Activated CD4-positive, alpha-beta T cell treated with anti-CD3 and anti-CD28 coated beads, Interleukin-10, Interleukin-2, amounts not matched to agents 100 ng/mL and 50 ng/mL, durations not matched to agents 16 hours and 8 hours (primary cell): ENCODE results near the gene RPTOR.
"Not testable (repeated sequence)": the region's sequence is repeated elsewhere in the genome, so short reads cannot be mapped to it uniquely, and the experiment has no call there.

Experiments used
- DNase-seq: peaks from one replicate; pipeline ENCODE4 v3.0.0-alpha.2; 2020

The RPTOR gene

DNA sequence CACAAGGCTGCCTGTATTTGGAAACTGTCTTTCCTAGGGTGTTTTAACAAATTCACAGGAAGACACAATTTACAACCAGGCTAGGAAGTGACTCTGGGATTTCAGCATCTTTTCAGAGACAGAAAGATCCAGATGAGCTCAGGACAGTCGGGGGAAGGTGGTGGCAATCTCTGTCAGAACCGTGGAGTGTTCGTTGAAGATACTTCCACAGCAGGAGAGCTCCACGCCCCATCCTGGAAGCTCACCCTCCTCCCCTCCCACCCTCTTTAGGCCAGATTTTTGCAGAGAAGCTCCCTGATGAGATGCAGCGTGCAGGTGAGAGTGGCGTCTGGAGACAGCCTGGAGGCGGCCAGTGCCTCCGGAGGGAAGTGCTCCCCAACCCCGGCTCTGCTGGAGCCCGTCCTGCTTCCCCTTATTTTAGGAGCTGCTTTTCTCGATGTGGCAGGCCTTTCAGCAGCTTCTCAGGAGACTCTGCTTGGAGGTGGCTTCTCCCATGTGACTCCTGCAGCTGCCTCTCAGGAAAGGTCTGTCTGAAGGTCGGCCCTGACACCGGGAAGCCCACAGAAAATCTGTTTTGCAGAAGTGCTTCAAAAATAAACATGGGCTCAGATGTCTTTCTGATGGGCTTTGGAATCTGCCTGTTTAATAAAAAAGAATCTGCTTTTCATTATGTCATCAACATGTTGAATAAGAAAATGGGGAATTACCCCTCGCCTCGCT lies 260.6 kb downstream of the RPTOR start:
- DNase-seq, result no peak

DNA sequence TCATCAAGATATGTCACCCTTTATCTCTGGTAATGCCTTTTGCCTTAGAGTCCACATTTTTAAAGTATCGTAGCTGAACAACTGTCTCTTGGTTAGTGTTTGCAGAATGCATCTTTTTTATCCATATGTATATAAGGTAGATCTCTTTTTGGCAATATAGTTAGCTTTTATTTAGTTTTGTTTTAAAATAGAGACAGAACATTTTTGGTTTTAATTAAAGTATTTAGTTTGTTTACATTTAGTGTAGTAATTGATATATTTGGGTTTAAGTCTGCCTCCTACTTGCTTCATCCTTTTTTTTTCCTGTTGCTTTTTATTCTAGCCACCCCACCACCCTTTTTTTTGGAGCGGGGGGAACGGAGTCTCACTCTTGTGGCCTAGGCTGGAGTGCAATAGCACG lies 262.4 kb downstream of the RPTOR start:
- no peak for DNase-seq

DNA sequence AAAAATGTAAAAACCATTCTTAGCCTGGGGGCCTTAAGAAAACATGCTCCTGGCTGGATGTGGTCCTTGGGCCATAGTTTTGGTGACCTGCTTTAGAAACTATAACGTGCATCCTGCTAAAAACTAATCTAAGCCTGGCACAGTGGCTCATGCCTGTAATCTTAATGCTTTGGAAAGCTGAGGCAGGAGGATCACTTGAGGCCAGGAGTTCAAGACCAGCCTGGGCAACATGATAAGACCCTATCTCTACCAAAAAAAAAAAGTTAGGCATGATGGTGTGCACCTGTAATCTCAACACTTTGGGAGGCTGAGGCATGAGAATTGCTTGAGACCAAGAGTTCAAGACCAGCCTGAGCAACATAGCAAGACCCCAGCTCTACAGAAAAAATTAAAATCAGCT lies 263.2 kb downstream of the RPTOR start:
- DNase-seq, result no peak

DNA sequence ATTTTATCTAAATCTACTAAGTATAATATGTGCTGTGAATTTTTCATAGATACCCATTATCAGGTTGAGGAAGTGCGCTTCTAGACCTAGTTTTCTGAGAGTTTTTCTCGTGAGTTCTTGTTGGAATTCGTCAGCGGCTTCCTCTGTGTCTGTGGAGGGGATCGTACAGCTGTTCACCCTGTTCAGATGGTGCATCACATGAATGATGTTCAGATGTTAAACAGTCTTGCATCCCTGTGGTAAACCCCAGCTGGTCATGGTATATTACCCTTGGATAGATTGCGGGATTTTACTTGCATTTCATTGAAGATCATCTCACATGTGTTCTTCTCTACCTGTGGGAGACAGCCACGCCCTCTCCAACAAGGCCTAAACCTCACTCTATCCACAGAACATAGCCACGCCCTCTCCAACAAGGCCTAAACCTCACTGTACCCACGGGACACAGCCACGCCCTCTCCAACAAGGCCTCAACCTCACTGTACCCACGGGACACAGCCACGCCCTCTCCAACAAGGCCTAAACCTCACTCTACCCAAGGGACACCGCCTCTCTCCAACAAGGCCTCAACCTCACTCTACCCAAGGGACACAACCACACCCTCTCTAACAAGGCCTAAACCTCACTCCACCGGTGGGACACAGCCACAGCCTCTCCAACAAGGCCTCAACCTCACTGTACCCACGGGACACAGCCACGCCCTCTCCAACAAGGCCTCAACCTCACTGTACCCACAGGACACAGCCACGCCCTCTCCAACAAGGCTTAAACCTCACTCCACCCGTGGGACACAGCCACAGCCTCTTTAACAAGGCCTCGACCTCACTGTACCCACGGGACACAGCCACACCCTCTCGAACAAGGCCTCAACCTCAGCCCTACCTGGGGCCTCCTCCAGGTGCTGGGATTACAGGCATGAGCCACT lies 266.8 kb downstream of the RPTOR start:
- no peak for DNase-seq

DNA sequence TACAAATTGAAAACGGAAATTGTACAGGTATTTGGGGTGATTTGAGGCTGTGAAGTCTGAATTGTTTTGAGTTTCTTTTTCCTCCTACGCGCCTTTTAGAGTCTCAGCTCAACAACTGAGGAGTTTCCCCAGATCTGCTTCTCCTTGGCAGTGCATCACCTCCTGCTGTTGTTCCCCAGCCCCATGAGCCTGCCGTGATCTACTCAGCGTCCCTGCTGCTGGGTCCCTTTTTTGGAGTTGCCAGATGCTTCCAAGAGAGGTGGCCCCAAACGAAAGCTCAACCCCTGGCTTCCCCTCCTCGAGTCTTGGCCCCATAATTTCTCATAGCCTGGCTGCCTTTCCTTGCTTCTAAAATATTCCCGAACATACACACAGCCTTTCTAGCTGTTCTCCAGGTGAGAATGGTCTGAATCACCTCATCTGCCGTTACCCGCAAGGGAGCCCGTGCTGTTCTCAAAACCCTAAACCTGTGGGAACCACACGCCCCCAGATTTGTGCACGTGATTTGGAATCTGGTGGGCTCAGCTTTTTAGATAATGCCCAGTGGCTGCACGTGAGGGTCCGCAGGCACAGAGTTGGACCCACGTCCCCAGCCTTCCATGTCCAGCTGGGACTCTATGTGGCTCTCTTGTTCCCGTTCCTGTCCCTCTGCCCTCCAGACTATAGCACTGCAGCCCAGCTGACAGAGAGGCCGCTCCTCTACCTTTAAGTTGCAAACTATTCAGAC lies 267.9 kb downstream of the RPTOR start:
- no peak for DNase-seq

DNA sequence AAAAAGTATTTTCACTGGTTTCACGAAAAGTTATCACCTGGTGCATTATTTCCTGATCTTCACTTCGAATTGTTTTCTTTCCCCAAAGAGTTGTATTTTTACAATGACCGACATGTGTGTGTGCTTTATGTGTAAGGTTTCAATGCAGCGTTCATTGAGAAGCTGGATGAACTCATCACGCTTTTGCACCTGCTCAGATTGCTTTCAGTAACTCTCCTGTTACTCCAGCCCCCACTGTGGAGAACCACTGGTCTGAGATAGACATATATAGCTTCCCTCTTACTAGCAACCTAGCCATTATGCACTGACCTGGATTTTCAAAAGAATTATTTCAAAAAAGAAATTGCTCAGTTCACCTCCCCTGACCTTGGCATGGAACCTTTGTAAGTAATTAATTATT lies 268.7 kb downstream of the RPTOR start:
- DNase-seq, result no peak

DNA sequence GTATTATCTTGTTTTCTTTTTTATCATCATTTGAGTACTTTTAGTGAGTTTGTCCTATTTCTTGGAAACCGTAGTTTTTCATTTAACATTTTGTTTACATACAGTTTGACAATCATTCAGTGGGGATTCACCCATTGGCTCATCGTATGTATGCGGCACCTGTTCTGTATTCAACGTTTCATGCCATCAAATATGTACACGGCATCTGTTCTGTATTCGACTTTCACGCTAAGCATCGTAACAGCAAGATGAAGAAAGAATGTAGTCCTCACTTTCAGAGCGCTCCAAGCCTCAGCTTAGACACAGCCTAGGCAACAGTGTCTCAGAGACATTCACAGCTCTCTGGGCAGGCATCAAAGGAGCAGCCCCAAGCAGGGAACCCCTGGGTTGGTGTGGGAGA lies 269.9 kb downstream of the RPTOR start:
- DNase-seq, result no peak

DNA sequence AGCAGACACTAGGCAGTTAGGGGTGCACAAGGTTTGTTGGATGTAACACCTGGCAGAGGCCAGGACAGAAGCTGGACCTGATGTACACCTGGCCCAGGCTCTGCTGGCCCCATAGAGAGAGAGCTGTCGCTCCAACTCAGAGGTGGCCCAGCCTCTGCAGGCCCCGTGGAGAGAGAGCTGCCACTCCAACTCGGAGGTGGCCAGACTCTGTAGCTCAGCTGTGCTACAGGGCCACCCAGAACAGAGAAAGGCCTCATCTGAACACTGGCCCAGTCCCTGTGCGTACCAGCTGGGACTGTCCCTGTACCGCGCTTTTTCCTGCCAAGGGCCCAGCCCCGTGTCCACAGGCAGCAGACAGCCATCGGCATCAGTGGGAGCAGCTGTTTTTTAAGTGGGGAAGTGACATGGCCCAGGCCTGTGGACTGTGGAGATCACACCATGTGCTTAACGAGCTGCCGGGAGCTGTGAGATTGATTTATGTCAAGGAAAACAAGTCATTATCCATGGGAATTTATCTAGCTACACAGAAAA lies 270.6 kb downstream of the RPTOR start:
- no peak for DNase-seq

DNA sequence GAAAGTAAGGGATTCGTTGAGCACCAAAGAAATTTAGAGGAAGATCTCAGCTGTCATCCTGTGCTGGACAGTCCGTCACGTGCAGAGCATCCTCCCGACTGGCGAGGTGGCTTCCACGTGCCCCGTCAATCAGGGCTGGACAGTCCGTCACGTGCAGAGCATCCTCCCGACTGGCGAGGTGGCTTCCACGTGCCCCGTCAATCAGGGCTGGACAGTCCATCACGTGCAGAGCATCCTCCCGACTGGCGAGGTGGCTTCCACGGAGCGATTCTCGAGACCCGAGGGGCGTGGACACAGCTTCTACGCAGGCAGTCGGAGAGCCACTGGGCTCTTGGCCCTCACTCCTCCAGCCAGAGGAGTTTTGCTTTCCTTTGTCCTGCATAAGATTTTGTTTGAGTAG lies 271.1 kb downstream of the RPTOR start:
- DNase-seq, result not testable (repeated sequence)

DNA sequence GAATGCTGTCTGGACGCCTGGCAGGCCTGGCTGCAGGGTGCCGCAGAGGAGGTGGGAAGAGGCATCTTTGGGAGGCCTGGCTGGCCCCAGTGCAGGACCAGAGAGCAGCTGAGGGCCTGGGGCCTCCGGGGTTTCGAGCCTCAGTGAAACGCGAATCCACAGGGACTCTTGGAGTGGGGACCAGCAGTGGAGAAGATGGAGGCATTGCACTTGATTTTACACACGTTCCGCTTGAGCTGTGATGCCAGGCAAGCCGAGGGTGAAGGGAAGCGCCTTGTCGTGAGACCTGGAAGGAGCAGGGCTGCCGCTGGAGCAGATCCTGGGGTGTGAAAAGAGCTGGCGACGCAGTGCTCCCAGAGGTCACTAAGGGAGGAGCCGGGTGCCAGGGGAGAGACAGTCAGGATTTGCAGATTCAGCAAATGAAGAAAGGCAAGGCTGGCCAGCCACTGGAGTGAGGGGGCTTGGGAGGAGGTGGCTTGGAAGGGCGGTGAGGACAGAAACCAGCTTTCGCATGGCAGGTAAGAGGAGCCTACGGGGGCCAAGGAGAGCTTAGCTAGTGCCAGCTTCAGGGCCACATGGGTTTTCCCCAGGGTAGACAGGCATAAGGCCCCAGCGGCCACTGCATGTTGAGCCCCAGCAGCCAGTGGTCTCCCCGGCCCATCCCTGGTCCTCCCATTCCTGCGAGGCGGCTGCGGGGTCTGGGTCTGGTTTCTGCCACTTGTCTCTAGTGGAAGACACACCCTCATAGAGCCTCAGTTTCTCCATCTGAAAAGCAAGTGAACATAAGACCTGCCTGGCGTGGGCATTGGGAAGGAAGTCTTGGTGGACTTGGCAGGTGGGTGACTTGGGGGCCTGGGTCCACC lies 271.8 kb downstream of the RPTOR start:
- no peak for DNase-seq

DNA sequence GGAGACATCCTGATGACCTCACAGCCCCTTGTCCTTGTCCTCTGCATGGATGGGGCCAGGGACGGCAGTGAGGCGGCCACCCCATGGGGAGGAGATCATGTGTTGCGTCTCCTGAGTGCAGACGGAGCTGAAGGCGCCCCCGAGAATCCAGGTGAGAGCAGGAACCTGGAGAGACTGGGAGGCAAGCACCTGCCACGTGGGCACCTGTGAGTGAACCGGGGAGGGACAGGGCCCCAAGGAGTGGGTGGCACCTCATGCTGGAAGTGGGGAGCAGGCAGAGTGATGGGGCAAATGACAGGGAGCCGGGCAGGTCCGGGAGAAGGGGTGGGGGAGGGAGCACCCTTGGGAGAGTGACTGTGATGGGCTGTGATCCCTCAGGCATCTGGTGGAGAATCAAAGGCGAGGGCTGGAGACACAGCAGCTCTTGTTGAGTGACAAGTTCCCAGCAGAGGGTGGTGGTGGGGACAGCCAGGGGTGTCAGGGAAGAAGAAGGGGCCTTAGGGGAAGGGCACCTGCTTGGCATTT lies 272.7 kb downstream of the RPTOR start:
- no peak for DNase-seq

DNA sequence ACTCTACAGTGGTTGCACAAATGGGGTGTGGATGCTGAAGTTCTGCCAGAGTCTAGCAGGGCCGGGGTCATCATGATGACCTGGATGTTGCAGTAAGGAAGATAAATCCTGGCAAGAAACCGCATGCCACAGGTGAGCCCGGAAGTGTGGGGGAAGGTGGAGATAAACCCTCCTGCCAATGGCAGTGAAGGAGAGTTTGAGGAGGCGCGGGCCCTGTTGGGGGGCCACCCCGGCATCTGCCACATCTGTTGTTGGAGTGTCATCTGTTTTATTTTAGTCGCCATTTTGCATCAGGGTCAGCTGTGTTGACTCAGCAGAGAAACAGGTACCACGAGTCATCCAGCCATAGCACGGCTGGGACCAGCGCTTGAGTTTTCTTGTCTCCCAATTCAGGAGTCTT lies 273.2 kb downstream of the RPTOR start:
- no peak for DNase-seq

DNA sequence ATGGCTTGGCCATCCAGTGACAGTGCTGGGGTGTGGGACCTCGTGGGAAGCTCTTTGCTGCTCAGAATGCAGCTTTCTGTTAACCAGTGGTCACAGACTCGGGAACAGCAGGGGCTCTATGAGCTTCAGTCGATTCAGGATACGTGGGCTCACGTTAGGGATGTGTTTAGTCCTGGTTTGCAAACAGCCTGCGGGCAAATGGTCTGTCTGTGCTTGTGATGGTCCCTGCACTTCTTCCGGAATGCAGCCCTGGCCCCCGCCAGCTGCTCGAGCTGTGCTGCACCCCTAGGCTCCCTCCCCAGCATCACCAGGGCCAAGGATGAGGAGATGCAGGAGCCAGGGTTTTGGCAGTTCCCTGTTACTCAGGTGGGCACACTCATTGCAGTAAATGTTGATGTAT lies 274.2 kb downstream of the RPTOR start:
- no peak for DNase-seq

DNA sequence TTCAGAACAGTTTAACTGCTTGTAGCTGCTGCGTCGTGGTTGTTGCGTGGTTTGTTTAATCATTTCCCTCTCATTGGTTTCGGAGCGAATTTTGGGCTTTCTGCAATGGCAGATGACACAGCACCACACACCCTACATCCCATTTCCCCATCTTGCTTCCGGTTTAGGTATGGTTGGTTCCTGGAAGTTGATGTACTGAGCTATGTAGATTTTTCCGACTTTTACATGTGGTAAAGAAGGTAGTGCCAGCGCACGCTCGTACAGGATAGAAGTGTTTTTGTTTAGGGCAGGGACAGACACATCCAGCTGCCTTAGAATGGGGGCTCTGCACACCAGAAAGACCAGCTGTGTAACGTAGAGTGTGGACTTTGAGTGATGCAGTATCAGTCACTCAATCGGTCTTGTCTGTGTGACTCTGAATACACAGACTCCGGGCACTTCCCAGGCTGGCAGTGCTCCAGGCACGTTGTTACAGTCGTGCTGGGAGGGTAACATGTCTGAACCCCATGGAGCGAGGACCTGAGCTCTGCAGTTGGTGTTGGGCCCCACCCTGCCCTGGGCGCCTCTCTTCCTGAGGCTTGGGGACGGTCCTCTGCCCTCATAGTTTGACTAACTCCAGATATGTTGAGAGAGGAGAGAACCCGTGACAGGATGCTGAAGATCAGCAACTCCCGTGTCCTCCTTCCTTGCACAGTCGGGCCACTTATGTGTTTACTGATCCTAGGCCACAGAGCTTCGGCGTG lies 275.0 kb downstream of the RPTOR start:
- DNase-seq, result peak; percentile 67

DNA sequence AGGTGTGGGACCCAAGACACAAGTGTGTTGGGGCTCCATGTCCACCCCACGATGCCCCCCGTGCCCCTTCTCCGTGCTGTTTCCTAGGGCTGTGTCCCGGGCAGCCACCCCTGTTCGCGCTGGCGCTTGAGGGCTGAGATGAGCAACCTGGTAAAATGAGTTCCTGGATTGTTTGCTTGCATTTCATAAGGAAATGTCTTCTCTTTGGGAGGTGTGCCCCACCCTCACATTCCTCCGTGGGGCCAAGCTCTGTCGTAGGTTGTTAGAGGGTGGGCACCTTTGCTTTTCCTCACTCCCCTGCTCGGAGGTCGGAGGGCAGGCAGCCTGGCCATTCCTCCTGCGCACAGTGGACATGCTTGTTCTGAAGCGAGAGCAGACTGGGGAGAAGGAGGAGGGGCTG lies 275.7 kb downstream of the RPTOR start:
- no peak for DNase-seq

DNA sequence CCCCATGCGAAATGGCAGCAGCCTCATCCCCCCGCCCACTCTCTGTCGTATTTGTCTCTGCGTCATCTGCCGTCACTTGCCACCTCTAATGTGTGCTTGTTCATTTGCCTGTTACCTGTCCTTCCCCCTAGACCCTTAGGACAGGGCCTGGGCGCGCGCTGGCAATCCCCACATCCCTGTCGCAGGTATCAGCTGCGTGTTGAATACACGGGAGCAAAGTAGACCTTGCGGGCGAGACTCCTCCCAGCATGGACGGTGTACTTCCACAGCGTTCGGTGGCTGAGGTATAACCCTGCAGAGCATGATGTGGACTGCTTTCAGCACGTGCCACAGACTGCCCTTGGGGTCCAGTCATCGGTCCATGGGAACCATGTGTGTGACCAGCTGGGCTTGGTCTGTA lies 276.9 kb downstream of the RPTOR start:
- DNase-seq, result no peak

DNA sequence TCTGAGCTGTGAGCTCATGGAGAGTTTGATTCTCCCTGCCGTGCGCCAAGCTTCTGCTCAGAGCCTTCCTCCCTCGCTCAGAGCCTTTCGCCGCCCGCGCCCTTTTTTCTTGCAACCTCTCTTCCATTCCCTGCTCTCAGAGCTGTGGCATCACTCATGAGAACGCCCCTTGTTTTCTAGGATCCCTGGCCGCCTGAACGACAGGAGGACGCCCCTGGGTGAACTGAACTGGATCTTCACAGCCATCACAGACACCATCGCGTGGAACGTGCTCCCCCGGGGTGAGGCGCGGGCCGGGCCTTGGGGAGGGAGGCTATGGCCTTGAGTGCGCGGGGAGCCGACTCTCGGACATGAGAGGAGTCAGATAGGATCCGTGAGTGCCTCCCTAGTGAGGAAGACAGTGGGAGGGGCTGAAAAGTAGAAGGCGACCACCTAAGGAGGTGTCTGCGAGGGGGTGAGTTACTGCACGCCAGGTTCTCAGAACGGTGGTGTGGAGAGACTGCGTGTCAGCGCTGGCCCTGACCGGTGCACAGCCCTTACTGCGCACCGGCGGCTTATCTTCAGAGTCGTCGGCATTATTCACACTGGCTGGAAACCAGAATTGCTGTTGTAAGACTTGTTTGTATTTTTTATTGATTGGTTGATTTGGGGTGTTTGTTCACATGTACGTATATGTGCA lies 277.5 kb downstream of the RPTOR start:
- DNase-seq, result no peak

DNA sequence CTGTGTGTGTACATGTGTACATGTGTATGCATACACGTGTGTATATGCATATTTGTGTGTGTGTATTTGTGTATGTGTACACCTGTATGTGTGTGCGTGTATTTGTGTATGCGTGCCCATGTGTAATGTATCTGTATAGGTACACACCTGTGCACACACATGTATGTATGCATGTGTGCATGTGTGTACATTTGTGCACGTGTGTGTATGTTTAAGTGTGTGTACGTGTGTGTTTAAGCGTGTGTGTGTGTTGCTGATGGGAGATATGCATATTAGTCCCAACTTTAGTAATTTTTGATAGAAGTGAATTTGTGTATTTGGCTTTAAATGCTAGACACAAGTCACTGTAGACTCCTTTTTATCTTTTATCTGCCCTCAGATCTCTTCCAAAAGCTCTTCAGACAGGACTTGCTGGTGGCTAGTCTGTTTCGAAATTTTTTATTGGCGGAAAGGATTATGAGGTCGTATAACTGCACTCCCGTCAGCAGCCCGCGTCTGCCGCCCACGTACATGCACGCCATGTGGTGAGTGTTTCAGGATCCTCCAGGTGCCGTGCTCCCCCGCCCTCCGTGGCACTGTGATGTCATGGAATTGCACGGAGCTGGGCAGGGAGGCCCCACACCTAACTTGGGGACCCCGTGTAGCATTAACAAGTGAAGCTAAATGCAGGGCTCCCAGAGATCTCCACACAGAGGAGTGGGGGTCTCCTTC lies 278.2 kb downstream of the RPTOR start:
- no peak for DNase-seq

DNA sequence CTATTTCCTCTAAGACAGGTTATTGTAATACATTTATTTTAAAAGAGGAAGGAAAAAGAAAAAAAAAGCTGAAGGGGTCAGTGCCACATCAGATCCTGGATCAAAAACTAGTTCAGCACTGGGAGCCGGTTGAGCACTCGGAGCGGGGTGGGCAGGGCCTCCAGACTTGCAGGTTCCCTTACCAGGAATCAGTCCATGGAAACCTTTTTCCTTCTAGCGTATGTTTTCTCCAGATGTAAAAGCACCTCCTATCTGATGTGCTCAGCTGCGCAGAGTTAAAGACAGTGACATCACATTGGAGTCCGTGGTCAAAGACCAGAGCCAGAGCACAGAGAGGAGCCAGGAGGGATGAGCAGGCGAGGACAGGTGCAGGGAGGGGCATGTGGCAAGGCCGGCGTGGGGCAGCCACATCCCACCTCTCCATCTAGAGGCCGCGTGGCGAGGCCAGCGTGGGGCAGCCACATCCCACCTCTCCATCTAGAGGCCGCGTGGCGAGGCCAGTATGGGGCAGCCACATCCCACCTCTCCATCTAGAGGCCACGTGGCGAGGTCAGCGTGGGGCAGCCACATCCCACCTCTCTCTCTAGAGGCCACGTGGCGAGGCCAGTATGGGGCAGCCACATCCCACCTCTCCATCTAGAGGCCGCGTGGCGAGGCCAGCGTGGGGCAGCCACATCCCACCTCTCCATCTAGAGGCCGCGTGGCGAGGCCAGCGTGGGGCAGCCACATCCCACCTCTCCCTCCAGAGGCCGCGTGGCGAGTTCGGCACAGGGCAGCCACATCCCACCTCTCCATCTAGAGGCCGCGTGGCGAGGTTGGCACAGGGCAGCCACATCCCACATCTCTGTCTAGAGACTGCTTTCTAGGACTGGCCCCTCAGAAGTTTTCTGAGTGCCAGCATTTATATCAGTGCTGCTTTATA lies 280.2 kb downstream of the RPTOR start:
- DNase-seq, result no peak
